ENCODE data around the gene IRAK4. TPM values are rescaled to one million over a fixed set of nuclear protein-coding genes. Genes with fewer than 3 reads are reported as not detected.

Gene IRAK4
- total RNA-seq, 1 donor from 2014 or later: 5.4 TPM

DNA sequence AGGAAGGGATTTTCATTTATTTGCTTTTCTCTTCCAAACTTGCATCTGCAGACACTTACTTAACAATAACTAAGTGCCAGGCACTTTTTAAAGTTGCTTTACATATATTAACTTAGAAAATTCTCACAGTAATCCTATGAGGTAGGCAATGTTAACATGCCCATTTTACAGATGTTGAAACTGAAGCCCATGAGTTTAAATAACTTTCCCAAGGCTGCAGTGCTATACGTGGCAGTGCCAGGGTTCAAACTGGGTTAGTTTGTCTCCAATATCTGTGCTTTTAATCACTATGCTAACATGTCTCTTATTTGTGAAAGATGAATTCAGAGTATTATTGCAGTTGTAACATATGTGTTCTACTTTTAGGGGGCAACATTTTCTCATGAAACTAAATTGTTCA is 30.1 kb upstream of the IRAK4 start:
- Mint-ChIP-seq H3K9me3 (no peaks in the 10 kb centered on the region), H3K27ac (ENCODE audit: unreplicated experiment) (no peak overlapping the region), H3K36me3 (ENCODE audit: low read depth) (no peaks in the 10 kb centered on the region), H3K27me3 (ENCODE audit: low read depth) (no peaks in the 10 kb centered on the region), H3K4me3 (no peak overlapping the region), H3K4me1 (no peaks in the 10 kb centered on the region)
- TF ChIP-seq, protein P1, sequence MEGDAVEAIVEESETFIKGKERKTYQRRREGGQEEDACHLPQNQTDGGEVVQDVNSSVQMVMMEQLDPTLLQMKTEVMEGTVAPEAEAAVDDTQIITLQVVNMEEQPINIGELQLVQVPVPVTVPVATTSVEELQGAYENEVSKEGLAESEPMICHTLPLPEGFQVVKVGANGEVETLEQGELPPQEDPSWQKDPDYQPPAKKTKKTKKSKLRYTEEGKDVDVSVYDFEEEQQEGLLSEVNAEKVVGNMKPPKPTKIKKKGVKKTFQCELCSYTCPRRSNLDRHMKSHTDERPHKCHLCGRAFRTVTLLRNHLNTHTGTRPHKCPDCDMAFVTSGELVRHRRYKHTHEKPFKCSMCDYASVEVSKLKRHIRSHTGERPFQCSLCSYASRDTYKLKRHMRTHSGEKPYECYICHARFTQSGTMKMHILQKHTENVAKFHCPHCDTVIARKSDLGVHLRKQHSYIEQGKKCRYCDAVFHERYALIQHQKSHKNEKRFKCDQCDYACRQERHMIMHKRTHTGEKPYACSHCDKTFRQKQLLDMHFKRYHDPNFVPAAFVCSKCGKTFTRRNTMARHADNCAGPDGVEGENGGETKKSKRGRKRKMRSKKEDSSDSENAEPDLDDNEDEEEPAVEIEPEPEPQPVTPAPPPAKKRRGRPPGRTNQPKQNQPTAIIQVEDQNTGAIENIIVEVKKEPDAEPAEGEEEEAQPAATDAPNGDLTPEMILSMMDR (conservative IDR thresholded peaks at IDR 0.05): no peak
- DNase-seq (ENCODE audit: low read depth, low spot score): no peak

DNA sequence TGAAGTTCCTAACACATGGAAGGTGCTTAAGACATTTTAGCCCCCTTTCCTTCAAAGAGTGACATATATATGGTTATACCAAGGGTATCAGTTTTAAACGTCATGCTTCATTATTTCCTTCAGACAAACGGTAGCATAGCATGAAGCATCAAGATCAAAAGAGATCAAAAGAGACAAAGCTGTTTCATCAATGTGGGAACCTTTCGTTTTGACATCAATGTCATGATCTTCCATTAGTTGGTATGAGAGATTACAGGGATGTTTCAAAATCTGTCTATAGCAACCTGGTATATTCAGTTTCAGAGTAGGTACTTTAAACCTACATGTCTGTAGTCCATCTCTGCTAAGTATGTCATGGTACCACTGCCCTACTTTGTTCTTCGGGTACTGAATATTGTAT is 28.5 kb upstream of the IRAK4 start:
- Mint-ChIP-seq H3K27me3 (ENCODE audit: low read depth) (no peaks in the 10 kb centered on the region), H3K4me1 (no peaks in the 10 kb centered on the region), H3K9me3 (no peaks in the 10 kb centered on the region), H3K4me3 (no peak overlapping the region), H3K36me3 (ENCODE audit: low read depth) (no peaks in the 10 kb centered on the region), H3K27ac (ENCODE audit: unreplicated experiment) (no peak overlapping the region)
- TF ChIP-seq, protein P1 (conservative IDR thresholded peaks at IDR 0.05): no peak
- no peak for DNase-seq (ENCODE audit: low read depth, low spot score)

DNA sequence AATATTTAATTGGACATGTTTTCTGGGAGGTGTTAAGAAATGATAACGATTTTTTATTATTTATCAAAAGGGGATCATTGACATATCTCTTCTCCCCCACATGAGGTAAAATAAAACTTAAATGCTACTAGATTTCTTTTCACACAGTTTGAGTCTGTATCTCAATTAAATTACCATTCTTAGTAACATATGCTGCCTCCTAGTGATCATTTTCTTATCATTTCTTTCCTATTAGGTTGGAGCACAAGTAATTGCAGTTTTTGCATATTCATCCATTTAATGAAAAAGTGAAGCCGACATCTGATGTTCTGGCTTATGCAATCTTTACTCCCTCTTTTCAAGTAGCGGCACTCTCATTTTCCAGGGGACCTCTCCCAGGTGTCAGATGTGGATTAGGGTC is 25.1 kb upstream of the IRAK4 start:
- TF ChIP-seq, protein P1 (conservative IDR thresholded peaks at IDR 0.05): no peak
- no peak overlapping the region for H3K4me3 Mint-ChIP-seq
- H3K36me3 Mint-ChIP-seq (ENCODE audit: low read depth): no peaks in the 10 kb centered on the region
- H3K9me3 Mint-ChIP-seq: no peaks in the 10 kb centered on the region
- no peak overlapping the region for H3K27ac Mint-ChIP-seq (ENCODE audit: unreplicated experiment)
- H3K27me3 Mint-ChIP-seq (ENCODE audit: low read depth): no peaks in the 10 kb centered on the region
- DNase-seq (ENCODE audit: low read depth, low spot score): no peak
- H3K4me1 Mint-ChIP-seq: no peaks in the 10 kb centered on the region

DNA sequence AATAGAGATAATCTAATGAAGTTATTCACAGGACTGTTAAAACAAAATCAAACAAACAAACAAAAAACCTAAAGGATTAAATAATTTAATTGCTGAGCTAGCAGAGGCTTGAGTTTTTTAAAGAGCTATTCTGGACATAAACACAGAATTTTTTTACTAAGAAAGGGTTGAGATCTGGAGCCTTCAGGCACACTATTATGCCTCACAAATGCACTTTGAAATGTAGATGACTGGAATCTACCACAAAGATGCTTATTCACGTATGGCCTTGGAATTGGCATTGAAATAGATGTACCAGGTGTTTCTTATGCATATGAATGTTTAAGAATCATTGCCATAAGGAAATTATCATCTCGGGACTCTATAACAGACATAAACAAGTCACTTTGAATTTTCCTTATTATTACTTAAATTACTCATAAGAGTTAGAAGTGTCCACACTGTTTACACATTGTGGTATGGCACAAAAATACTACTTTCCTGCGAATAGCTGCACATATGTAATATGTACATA is 21.8 kb upstream of the IRAK4 start:
- Mint-ChIP-seq H3K9me3 (no peaks in the 10 kb centered on the region), H3K27ac (ENCODE audit: unreplicated experiment) (no peak overlapping the region), H3K27me3 (ENCODE audit: low read depth) (no peaks in the 10 kb centered on the region), H3K4me3 (no peak overlapping the region), H3K4me1 (no peaks in the 10 kb centered on the region), H3K36me3 (ENCODE audit: low read depth) (no peaks in the 10 kb centered on the region)
- no peak for DNase-seq (ENCODE audit: low read depth, low spot score)
- TF ChIP-seq, protein P1 (conservative IDR thresholded peaks at IDR 0.05): no peak

DNA sequence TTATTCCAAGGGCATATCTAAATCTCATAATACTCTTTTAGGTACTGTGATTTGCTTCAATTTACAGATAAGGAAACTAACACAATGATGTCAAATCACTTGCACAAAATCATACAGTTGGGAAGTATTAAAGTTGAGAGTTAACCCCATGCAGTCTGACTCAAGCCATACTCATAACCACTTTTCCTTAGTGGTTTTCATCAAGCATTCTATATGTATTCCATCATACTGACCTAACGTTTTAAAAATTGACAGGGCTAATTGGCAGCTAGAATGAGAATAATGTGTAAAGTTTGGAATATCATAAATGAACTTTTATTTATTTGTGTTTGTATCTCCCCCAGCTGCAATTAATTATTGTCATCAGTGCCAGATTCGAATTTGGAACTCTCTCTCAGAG is 21.1 kb upstream of the IRAK4 start:
- Mint-ChIP-seq H3K4me1 (no peaks in the 10 kb centered on the region), H3K27ac (ENCODE audit: unreplicated experiment) (no peak overlapping the region), H3K36me3 (ENCODE audit: low read depth) (no peaks in the 10 kb centered on the region), H3K27me3 (ENCODE audit: low read depth) (no peaks in the 10 kb centered on the region), H3K4me3 (no peak overlapping the region), H3K9me3 (no peaks in the 10 kb centered on the region)
- DNase-seq (ENCODE audit: low read depth, low spot score): no peak
- TF ChIP-seq, protein P1 (conservative IDR thresholded peaks at IDR 0.05): no peak

All from neural crest cell (in vitro differentiated cells).